HG02588 (cell line): Measurements from ENCODE around the gene RPS6KA2.

Experiments used
- ATAC-seq: cut with Tn5 transposase; IDR thresholded peaks from one replicate; pipeline ENCODE4 v1.9.1; 2021; ENCODE audit warnings: mild to moderate bottlenecking, moderate library complexity; ENCODE audit not compliant: unreplicated experiment

The RPS6KA2 gene

GRCh38 chr6:166473886-166474571, 153.0 kb downstream of the RPS6KA2 start:
- ATAC-seq: no peak

DNA sequence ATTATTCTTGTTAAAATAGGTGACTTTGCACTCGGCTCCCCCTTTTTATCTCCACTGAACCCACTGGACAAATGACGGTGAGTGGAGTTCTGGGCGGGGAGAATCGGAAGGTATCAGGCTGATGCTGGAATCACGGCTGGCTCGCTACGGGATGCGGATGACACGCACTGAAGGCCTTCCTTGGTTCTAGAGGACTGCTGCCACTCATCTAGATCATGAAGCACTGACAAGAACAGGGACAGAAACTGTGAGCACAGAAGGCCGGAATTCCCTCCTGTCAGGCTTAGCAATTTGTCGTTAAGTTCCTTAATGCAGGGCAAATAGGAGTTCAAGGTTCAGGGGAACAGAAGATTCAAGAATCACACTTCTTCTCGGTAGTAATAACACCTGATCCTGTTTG, 154.4 kb downstream of the RPS6KA2 start:
- no peak for ATAC-seq

DNA sequence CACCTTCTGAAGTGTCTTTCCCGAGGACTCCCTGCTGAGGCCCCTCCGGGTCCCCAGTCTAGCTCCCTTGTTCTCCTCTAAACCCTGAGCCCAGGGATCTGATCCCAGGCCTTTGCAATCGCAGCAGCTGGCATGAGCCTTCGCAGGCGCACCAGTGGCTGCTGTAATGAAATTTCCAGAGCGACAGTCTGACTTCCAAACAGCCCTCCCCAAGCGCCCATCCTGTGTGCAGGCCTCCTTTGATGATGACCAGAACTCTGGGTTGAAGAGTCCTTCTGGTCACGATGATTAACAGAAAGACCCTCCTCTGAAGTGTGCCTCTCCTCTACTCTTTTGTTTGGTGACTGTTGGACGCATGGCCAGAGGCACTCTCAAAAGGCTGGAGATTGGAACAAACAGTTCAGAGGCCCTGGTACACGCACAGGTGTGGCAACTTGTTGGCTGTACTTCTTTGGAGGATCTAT, 155.2 kb downstream of the RPS6KA2 start:
- ATAC-seq: no peak

DNA sequence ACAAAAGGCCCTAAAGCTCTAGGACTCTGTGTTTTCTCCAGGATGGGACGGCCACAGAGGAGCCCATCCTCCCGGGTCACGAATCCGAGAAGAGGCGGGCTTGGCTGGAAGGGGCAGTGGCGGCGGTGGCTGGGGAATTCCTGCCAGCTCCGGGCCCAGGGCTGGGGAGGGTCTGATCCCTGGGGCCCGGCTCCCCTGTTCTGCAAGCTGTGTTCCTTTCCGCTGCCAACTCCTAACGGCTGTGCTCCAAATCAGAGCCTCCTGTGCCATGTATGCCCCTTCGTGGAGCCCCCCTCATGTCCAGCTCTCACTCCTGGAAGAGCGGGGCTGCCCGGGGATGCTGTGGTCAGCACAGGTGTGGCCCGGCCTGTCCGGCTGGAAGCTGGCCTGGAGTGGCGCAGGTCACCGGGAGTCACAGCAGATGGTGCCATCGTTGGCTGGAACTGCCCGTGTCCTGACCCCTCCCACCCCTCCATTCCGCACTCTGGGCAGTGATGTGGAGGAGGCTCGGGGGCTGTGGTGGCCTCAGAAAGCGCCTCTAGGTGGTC, 156.1 kb downstream of the RPS6KA2 start:
- ATAC-seq: no peak

DNA sequence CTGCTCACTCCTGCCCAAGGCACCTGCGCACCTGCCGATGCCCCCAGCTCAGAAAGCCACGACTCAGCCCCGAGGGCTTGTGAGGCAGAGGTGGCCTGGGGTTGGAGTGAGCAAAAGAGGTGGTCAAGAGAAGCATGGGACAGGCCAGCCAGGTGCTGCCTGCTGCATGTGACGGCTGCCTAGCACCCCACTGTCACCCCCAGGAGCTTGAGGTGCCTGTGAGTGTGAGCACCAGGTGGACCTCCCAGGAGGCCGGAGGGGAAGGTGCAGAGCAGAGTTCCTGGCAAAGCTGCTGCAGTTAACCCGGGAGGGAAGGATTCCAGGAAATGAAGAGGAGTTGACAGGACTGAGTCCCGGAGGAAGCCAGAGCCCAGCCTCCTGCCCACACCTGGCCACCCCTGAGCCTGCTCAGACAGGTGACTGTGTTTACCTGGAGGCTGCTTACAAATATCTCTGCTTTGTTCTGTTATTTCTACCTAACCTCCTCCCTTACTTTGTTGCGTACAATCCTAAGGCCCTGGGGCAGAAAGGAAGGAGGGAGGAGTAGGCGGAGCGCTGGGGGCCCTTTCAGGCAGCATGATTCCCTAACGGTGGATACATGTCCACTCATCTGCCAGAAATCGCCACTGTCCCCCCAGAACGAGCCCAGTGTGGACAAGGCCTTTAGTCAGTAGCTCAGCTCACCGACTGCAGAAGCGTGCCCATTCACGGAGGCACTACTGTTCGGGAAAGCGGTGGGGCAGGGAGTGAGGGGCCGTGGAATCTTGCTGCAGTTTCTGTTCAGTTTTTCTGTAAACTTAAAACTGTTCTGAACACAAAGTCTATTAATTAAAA, 156.8 kb downstream of the RPS6KA2 start:
- ATAC-seq: no peak

GRCh38 chr6:166469426-166469961, 157.6 kb downstream of the RPS6KA2 start:
- ATAC-seq: no peak

- ATAC-seq: no peak
Measured at GRCh38 chr6:166467436-166468000, 159.5 kb downstream of the RPS6KA2 start.

DNA sequence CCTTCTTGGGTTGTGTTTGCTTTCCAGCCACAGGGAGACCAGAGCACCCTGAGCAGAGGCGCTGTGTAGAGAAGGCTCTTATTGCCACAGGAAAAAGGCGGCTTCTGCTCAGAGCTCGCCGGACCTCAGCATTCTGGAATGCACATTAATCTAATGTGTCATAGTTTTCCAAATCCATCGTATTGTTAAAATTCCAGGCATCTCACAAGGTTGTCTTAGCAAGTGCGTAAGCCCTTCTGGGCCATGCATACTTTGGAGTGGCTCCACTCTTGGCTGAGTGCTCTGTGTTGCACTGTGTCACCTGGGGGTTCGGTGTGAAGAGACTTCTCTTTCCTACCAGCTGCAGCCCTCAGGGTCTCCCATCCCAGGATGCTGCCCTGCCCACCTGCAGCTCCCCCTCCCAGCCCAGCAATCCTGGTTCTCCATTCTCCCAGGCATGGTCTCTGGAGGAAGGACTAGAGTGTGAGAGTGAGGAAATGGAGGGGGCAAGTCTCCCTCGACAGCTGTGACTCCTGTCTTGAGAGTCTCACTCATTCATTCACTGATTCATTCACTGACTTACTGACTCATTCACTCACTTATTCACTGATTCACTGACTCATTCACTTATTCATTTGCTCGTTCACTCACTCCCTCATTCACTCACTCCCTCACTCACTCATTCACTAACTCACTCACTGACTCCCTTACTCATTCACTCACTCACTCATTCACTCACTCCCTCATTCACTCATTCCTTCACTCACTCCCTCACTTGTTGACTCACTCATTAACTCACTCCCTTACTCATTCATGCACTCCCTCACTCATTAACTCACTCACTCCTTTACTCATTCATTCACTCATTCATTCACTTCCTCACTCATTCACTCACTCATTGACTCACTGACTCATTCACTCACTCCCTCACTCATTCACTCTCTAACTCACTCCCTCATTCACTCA, 160.6 kb downstream of the RPS6KA2 start:
- no peak for ATAC-seq

DNA sequence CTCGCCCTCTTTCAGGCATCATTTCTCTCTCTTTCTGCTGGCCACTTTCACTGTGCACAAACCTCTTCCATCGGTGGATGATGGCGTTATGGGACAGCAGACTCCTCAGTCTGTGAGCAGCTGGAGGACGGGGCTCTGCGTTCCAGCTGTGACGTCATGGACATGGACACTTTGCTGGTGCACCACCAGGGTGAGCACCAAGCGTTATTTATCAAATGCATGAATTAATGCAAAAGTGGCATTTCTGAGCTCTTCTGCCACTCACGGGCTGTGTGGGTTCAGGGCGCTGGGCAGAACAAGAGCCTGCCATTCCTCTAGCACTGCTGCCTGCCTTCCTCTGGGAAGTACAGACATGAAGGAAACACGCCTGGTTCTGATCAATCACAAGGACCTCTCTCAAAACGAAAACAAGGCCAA, 161.4 kb downstream of the RPS6KA2 start:
- no peak for ATAC-seq

GRCh38 chr6:166465003-166465399, 162.1 kb downstream of the RPS6KA2 start:
- no peak for ATAC-seq

- no peak for ATAC-seq
Measured at GRCh38 chr6:166464068-166465002, 162.7 kb downstream of the RPS6KA2 start.

DNA sequence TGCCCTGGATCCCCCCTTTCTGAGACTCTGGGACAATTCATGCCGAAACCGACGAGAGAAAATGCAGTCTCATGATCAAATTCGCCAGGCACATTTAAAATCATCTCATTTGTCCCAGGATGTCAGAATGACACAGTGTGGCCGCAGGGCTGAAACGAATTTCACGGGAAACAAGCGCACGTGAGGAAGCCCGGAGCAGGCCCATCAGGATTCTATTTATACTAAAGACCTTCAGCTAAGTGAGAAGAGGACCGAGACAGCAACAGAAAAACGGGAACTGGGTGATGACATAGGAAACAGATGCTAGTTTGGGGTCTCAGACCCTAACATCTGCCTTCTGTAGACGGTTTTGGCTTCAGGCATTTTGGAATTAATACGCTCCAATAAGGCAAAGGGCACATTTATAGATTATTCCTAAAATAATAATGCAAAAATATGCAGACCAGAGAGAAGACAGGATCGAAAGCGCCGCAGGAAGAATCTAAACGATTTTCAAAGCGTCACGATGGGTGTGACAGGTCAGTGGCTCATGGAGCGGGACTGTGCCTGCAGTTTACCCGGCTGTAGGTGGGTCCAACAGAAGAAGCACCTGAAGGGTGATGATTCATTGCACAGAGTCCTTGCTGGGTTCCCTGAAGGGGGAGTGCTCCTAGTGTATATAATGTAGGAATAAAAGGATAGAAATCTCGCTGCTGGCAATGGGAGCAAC, 163.5 kb downstream of the RPS6KA2 start:
- no peak for ATAC-seq

GRCh38 chr6:166462461-166463135, 164.5 kb downstream of the RPS6KA2 start:
- ATAC-seq: no peak

- no peak for ATAC-seq
Measured at GRCh38 chr6:166461821-166462460, 165.1 kb downstream of the RPS6KA2 start.

GRCh38 chr6:166460473-166461437, 166.3 kb downstream of the RPS6KA2 start:
- ATAC-seq: no peak

DNA sequence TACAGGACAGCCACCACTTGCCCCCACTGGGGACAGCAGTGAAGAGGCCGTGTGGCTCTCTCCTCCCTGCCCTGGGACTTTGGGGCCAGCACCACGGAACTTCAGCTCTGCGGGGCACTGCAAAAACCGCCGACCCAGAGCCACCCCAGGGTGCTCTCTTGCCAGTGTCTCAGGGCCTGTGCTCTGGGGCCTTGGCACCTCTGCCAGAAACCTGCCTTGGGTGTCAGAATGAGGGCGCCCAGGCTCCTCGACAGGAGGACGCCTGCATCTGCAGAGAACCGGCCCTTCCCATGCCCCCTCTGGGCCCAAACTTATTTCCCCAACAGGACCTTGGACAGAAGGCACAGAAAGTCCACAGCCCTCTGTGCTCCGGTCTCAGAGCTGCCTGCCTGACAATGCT, 167.1 kb downstream of the RPS6KA2 start:
- ATAC-seq: no peak
